Stimulated activated naive B cell treated with anti-CD40 and anti-IgM and Interleukin-4, amounts not matched to agents 10 μg/mL and 1 μg/mL and 100 μg/mL, for 72 hours (primary cell): ENCODE measurements around the gene TMBIM1.
A peak's percentile ranks its signal among the peaks of the same experiment; 100 is the strongest.

ENCODE experiments used
- ATAC-seq, 2 donors: fragments of 150-1000 bp; cut with Tn5 transposase; replicated peaks; 2 replicates each; pipeline ENCODE4 v1.10.0; 2021; ENCODE audit warnings: moderate library complexity in 1 of 2
- DNase-seq: peaks from one replicate; pipeline ENCODE4 v3.0.0; 2021
- H3K27ac Mint-ChIP-seq: one replicate; pipeline ENCODE4 v1.8.0; 2022; ENCODE audit warnings: mild to moderate bottlenecking, mixed read lengths
- H3K27me3 Mint-ChIP-seq, 2 donors: one replicate each; pipeline ENCODE4 v1.8.0; 2022; ENCODE audit warnings: mixed read lengths in 2 of 2
- H3K36me3 Mint-ChIP-seq, 2 donors: one replicate each; pipeline ENCODE4 v1.8.0; 2022; ENCODE audit warnings: mixed read lengths in 2 of 2, mild to moderate bottlenecking in 1 of 2
- H3K4me1 Mint-ChIP-seq, 2 donors: one replicate each; pipeline ENCODE4 v1.8.0; 2022; ENCODE audit warnings: mixed read lengths in 2 of 2, mild to moderate bottlenecking in 1 of 2
- H3K4me3 Mint-ChIP-seq, 2 donors: one replicate each; pipeline ENCODE4 v1.8.0; 2022; ENCODE audit warnings: mild to moderate bottlenecking in 2 of 2, mixed read lengths in 2 of 2, moderate library complexity in 1 of 2
- H3K9me3 Mint-ChIP-seq, 2 donors: one replicate each; pipeline ENCODE4 v1.8.0; 2022; ENCODE audit warnings: mixed read lengths in 2 of 2, mild to moderate bottlenecking in 1 of 2

TMBIM1 gene

DNA sequence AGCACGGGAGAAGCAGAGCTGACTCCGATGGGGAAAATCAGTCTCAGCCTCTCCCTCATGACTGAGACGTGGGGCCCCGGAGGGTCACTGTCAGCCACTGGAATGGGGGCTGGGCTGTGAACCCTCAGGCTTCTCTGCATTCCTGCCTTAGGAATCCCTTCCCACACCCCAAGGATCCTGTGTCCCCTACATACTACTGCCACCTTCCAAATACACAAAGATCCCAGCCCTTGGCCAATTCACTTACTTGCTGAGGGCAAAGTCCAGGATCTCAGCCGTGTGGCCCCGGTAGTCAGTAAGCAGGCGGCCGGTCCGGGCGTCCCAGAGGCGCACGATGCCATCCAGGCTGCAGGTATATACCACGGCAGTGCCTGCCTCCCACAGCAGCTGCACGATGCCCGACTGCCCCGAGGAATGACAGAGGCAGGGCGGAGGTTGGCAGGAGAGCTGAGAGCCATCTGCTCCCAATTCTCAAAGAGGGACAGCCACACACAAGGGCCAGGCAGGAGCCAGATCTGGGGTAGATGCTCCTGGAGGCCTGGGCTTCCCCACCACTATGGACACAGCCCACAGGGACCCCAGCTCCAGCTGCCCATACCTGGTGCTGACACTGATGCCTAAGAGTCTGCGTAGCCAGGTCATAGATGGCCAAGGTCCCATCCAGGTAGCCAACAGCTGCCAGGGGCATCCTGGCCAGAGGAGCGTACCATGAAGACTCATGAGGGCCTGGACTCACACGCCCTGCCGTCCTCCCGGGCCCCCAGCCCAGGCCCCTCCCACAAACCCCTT, 27.3 kb downstream of the TMBIM1 start:
- no peaks in the 10 kb centered on the region for H3K27me3 Mint-ChIP-seq
- no peak overlapping the region for H3K27ac Mint-ChIP-seq
- no peaks in the 10 kb centered on the region for H3K9me3 Mint-ChIP-seq
- no peak overlapping the region for H3K4me3 Mint-ChIP-seq
- peaks cover 47 to 77% of the 10 kb centered on the region in 2 donors for H3K4me1 Mint-ChIP-seq
- ATAC-seq: no peak
- no peak for DNase-seq
- peaks cover 40 to 51% of the 10 kb centered on the region in 2 donors for H3K36me3 Mint-ChIP-seq

- no peak overlapping the region for H3K4me3 Mint-ChIP-seq
- no peak for DNase-seq
- H3K4me1 Mint-ChIP-seq: peaks cover 52 to 80% of the 10 kb centered on the region in 2 donors
- ATAC-seq: no peak
- no peak overlapping the region for H3K27ac Mint-ChIP-seq
- no peaks in the 10 kb centered on the region for H3K27me3 Mint-ChIP-seq
- no peaks in the 10 kb centered on the region for H3K9me3 Mint-ChIP-seq
- H3K36me3 Mint-ChIP-seq: peaks cover 40 to 53% of the 10 kb centered on the region in 2 donors
Measured at GRCh38 chr2:218263817-218264641, 28.3 kb downstream of the TMBIM1 start.

DNA sequence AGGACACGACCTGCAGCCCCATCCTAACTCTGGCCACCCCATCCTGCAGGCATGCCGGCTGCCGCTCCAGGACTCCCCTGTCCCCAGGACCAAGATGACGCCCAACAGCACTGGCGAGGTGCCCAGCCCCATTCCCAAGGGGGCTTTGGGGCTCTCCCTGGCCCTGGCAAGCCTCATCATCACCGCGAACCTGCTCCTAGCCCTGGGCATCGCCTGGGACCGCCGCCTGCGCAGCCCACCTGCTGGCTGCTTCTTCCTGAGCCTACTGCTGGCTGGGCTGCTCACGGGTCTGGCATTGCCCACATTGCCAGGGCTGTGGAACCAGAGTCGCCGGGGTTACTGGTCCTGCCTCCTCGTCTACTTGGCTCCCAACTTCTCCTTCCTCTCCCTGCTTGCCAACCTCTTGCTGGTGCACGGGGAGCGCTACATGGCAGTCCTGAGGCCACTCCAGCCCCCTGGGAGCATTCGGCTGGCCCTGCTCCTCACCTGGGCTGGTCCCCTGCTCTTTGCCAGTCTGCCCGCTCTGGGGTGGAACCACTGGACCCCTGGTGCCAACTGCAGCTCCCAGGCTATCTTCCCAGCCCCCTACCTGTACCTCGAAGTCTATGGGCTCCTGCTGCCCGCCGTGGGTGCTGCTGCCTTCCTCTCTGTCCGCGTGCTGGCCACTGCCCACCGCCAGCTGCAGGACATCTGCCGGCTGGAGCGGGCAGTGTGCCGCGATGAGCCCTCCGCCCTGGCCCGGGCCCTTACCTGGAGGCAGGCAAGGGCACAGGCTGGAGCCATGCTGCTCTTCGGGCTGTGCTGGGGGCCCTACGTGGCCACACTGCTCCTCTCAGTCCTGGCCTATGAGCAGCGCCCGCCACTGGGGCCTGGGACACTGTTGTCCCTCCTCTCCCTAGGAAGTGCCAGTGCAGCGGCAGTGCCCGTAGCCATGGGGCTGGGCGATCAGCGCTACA, 29.4 kb downstream of the TMBIM1 start:
- Mint-ChIP-seq H3K27ac (peak overlapping the region; percentile 51), H3K27me3 (no peaks in the 10 kb centered on the region), H3K4me1 (peaks cover 56 to 88% of the 10 kb centered on the region in 2 donors), H3K36me3 (peaks cover 44 to 56% of the 10 kb centered on the region in 2 donors), H3K4me3 (no peak overlapping the region), H3K9me3 (no peaks in the 10 kb centered on the region)
- DNase-seq: no peak
- ATAC-seq: no peak

DNA sequence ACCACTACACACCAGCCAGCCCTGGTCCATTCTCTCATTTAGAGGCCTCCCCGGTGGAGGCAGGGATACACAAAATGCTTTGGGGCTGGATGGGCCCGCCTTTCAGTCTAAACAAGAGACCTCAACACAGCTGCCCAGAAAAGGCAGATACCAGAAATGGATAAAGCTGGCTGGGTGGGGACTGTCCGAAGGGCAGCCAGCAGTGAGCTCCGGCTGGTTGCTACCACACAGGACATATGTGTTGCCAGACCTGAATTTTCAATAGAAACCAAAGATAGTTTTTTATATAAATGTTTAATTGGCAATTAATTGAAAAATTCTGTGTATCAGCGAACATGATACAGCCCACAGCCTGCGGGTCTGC, 30.1 kb downstream of the TMBIM1 start:
- Mint-ChIP-seq H3K27me3 (no peaks in the 10 kb centered on the region), H3K36me3 (peaks cover 38 to 55% of the 10 kb centered on the region in 2 donors), H3K27ac (no peak overlapping the region), H3K4me3 (no peak overlapping the region), H3K9me3 (no peaks in the 10 kb centered on the region), H3K4me1 (peaks cover 56 to 90% of the 10 kb centered on the region in 2 donors)
- ATAC-seq (no peak), DNase-seq (no peak)

- DNase-seq: no peak
Measured at GRCh38 chr2:218261423-218262236, 30.7 kb downstream of the TMBIM1 start.

GRCh38 chr2:218260742-218261422, 31.4 kb downstream of the TMBIM1 start, which contains the start of gene GPBAR1:
GPBAR1 (plus strand) TSS chr2:218261015; CDS start chr2:218262725, 1,710 bp downstream.
- Mint-ChIP-seq H3K4me3 (peak within 1 kb of the TSS; percentile 10 to 31), H3K4me1 (peaks cover 58 to 92% of the 10 kb centered on the region in 2 donors), H3K36me3 (peaks cover 30 to 50% of the 10 kb centered on the region in 2 donors), H3K27me3 (no peaks in the 10 kb centered on the region), H3K9me3 (no peaks in the 10 kb centered on the region), H3K27ac (peak within 1 kb of the TSS; percentile 65)
- no peak for ATAC-seq
- no peak for DNase-seq

More at GRCh38 chr2:218261423-218262236, 30.7 kb downstream of the TMBIM1 start:
- peaks cover 55 to 90% of the 10 kb centered on the region in 2 donors for H3K4me1 Mint-ChIP-seq
- peaks cover 32 to 49% of the 10 kb centered on the region in 2 donors for H3K36me3 Mint-ChIP-seq
- H3K27ac Mint-ChIP-seq: peak overlapping the region; percentile 62
- H3K9me3 Mint-ChIP-seq: no peaks in the 10 kb centered on the region
- no peaks in the 10 kb centered on the region for H3K27me3 Mint-ChIP-seq
- ATAC-seq: peak in 1 of 2 donors; percentile 14
- peak overlapping the region; percentile 10 to 25 for H3K4me3 Mint-ChIP-seq

DNA sequence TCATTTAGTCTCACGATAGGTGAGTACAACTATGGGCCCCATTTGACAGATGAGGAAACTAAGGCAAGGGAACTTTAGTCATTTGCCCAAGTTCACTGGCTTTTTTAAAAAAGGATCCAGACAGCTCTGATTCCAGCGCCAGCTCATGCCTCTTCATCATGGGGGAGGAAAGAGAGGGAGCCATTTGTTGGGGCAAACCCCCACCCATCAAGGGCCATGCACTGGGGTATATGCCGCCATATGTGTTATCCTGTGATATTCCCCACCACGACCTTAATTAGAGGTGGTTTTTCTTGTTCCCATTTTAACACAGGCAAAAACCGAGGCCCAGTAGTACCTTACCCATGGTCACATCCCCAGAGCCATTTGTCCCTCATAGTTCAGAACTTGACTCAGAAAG, 32.1 kb downstream of the TMBIM1 start:
- Mint-ChIP-seq H3K4me1 (peaks cover 58 to 92% of the 10 kb centered on the region in 2 donors), H3K9me3 (no peaks in the 10 kb centered on the region), H3K36me3 (peaks cover 27 to 50% of the 10 kb centered on the region in 2 donors), H3K27me3 (no peaks in the 10 kb centered on the region), H3K4me3 (no peak overlapping the region), H3K27ac (peak overlapping the region; percentile 65)
- DNase-seq (no peak), ATAC-seq (no peak)

- H3K4me3 Mint-ChIP-seq: peak overlapping the region; percentile 6 to 31
- H3K36me3 Mint-ChIP-seq: peaks cover 29 to 52% of the 10 kb centered on the region in 2 donors
- DNase-seq (no peak), ATAC-seq (no peak)
- H3K9me3 Mint-ChIP-seq: no peaks in the 10 kb centered on the region
- H3K27me3 Mint-ChIP-seq: no peaks in the 10 kb centered on the region
- H3K27ac Mint-ChIP-seq: peak overlapping the region; percentile 86
- peaks cover 58 to 93% of the 10 kb centered on the region in 2 donors for H3K4me1 Mint-ChIP-seq
Measured at GRCh38 chr2:218259099-218259961, 33.0 kb downstream of the TMBIM1 start.

GRCh38 chr2:218257390-218257981, 34.8 kb downstream of the TMBIM1 start:
- ATAC-seq (peak; percentile 93 to 95), DNase-seq (peak; percentile 81)
- H3K9me3 Mint-ChIP-seq: no peaks in the 10 kb centered on the region
- H3K4me3 Mint-ChIP-seq: peak overlapping the region; percentile 59 to 65
- H3K27ac Mint-ChIP-seq: peak overlapping the region; percentile 94
- no peaks in the 10 kb centered on the region for H3K27me3 Mint-ChIP-seq
- peaks cover 28 to 51% of the 10 kb centered on the region in 2 donors for H3K36me3 Mint-ChIP-seq
- peaks cover 52 to 88% of the 10 kb centered on the region in 2 donors for H3K4me1 Mint-ChIP-seq

DNA sequence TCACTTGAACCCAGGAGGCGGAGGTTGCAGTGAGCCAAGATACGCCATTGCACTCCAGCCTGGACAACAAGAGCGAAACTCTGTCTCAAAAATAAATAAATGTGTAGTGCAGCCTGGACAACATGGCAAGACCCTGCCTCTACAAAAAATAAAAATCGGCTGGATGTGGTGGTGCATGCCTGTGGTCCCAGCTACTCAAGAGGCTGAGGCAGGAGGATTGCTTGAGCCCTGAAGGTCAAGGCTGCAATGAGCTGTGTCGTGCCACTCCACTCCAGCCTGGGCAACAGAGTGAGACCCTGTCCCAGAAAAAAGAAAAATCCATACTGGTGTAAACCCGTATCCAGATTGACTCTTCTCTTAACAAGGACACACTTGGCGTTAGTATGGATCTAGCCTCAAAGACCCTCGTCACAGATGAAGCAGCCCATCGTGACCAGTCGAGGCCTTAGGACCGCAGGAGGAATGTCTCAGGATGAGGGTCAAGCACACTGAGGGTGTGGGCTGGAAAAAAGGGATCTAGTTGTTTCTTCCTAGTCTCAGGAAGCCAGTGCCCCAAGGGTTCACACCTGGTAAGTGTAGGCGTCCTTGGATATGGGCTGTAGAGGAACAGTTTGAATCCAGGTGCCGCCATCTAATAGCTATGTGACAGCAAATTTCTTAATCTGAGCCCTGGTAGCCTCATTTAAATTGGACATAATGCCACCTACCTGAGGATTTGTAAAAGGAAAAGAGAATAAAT, 35.5 kb downstream of the TMBIM1 start:
- Mint-ChIP-seq H3K27me3 (no peaks in the 10 kb centered on the region), H3K9me3 (no peaks in the 10 kb centered on the region), H3K4me1 (peaks cover 49 to 83% of the 10 kb centered on the region in 2 donors), H3K27ac (peak overlapping the region; percentile 83), H3K4me3 (peak overlapping the region in 1 of 2 donors; percentile 8), H3K36me3 (peaks cover 30 to 51% of the 10 kb centered on the region in 2 donors)
- DNase-seq: no peak
- no peak for ATAC-seq

DNA sequence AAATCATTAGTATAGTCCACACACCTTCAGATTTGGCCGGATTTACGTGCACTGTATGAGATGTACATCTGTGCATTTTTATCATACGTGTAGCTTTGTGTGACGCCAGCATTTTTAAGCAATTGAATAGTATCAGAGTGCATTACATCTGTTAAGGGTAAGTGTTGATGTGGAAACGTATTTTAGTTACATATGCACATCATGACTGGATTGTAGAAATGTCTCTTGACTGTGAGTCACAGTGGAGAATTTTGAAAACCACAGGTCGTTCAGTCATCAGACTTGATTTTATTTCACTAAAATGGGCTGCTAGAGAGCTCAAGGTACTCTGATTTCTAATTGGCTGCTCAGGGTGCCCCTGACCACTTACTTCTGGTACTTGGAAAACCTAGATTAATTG, 36.9 kb downstream of the TMBIM1 start:
- Mint-ChIP-seq H3K36me3 (peaks cover 40 to 57% of the 10 kb centered on the region in 2 donors), H3K4me1 (peaks cover 41 to 70% of the 10 kb centered on the region in 2 donors), H3K4me3 (no peak overlapping the region), H3K27me3 (no peaks in the 10 kb centered on the region), H3K9me3 (no peaks in the 10 kb centered on the region), H3K27ac (no peak overlapping the region)
- no peak for ATAC-seq
- DNase-seq: no peak
